Tibial artery (tissue), 4 donors: Measurements from ENCODE around the gene EPHB1.

Experiments
- DNase-seq, 2 donors: peaks; one replicate each; pipeline ENCODE4 v3.0.0-alpha.2; 2019
- H3K27ac ChIP-seq, 2 donors: fragments of 200-600 bp; sonication (generic) in 1 of 2; 1 replicate in 1 of 2; 2 replicates in 1 of 2; pipeline ENCODE4 v1.5.1; 2018 to 2019; ENCODE audit warnings: mild to moderate bottlenecking in 1 of 2
- H3K27me3 ChIP-seq, 2 donors: fragments of 200-600 bp; sonication (generic) in 1 of 2; one replicate each; pipeline versions ENCODE4 v1.5.1 to v1.6.0; 2016 to 2019
- H3K36me3 ChIP-seq, 3 donors: fragments of 200-600 bp; sonication (generic) in 2 of 3; one replicate each; pipeline ENCODE4 v1.5.1; 2016 to 2019; ENCODE audit warnings: mild to moderate bottlenecking in 2 of 3
- H3K4me1 ChIP-seq, 4 donors: fragments of 200-600 bp; sonication (generic) in 2 of 4; 1 replicate in 3 of 4; 2 replicates in 1 of 4; pipeline ENCODE4 v1.5.1; 2016 to 2019
- H3K4me3 ChIP-seq, 2 donors: fragments of 200-600 bp; sonication (generic) in 1 of 2; 1 replicate in 1 of 2; 2 replicates in 1 of 2; pipeline ENCODE4 v1.5.1; 2018 to 2019; ENCODE audit warnings: mild to moderate bottlenecking in 2 of 2
- H3K9me3 ChIP-seq, 3 donors: fragments of 200-600 bp; sonication (generic) in 1 of 3; one replicate each; pipeline ENCODE4 v1.5.1; 2016 to 2019
- CTCF ChIP-seq, 2 experiments: fragments of 200-600 bp in 1 of 2; fragments of 450-650 bp in 1 of 2; IDR thresholded peaks; one replicate each; pipeline ENCODE4 v1.5.1; 2017 to 2019; ENCODE audit warnings: antibody characterized with exemption in 2 of 2, mild to moderate bottlenecking in 1 of 2, moderate library complexity in 1 of 2
- intact Hi-C: fragments of 100-400 bp; cut with DNase I; formaldehyde crosslinking; loops from one replicate; pipeline ENCODE4 v1.15.0; 2023; ENCODE audit warnings: low total_unique reads

EPHB1 gene

GRCh38 chr3:134810052-134810435 is 15.0 kb downstream of the EPHB1 start:
- Histone ChIP-seq H3K4me1 (no peaks in the 10 kb centered on the region), H3K9me3 (no peaks in the 10 kb centered on the region), H3K36me3 (no peaks in the 10 kb centered on the region), H3K4me3 (no peak overlapping the region), H3K27me3 (no peaks in the 10 kb centered on the region), H3K27ac (no peak overlapping the region)
- TF ChIP-seq CTCF (IDR thresholded peaks at IDR 0.05): no peak
- DNase-seq: no peak
- intact Hi-C loops: no loop called here

GRCh38 chr3:134810850-134811249 is 15.8 kb downstream of the EPHB1 start:
- intact Hi-C loops: no loop called here
- DNase-seq: no peak
- Histone ChIP-seq H3K36me3 (no peaks in the 10 kb centered on the region), H3K4me3 (no peak overlapping the region), H3K4me1 (no peaks in the 10 kb centered on the region), H3K27me3 (no peaks in the 10 kb centered on the region), H3K27ac (no peak overlapping the region), H3K9me3 (no peaks in the 10 kb centered on the region)
- TF ChIP-seq CTCF (IDR thresholded peaks at IDR 0.05): no peak

GRCh38 chr3:134813618-134814017 is 18.6 kb downstream of the EPHB1 start:
- Histone ChIP-seq H3K9me3 (no peaks in the 10 kb centered on the region), H3K27me3 (no peaks in the 10 kb centered on the region), H3K36me3 (no peaks in the 10 kb centered on the region), H3K4me3 (no peak overlapping the region), H3K4me1 (no peaks in the 10 kb centered on the region), H3K27ac (no peak overlapping the region)
- intact Hi-C loops: no loop called here
- TF ChIP-seq CTCF (IDR thresholded peaks at IDR 0.05): no peak
- no peak for DNase-seq

- TF ChIP-seq CTCF (IDR thresholded peaks at IDR 0.05): no peak
- DNase-seq: no peak
- Histone ChIP-seq H3K4me3 (no peak overlapping the region), H3K27ac (no peak overlapping the region), H3K4me1 (no peaks in the 10 kb centered on the region), H3K36me3 (no peaks in the 10 kb centered on the region), H3K9me3 (no peaks in the 10 kb centered on the region), H3K27me3 (no peaks in the 10 kb centered on the region)
- intact Hi-C loops: no loop called here
Observed at GRCh38 chr3:134815519-134815918, 20.5 kb downstream of the EPHB1 start.

- intact Hi-C loops: no loop called here
- H3K4me3 ChIP-seq: no peak overlapping the region
- no peak for DNase-seq
- no peaks in the 10 kb centered on the region for H3K36me3 ChIP-seq
- H3K27ac ChIP-seq: no peak overlapping the region
- H3K27me3 ChIP-seq: no peaks in the 10 kb centered on the region
- no peak for TF ChIP-seq CTCF (IDR thresholded peaks at IDR 0.05)
- H3K9me3 ChIP-seq: no peaks in the 10 kb centered on the region
- H3K4me1 ChIP-seq: no peaks in the 10 kb centered on the region
Observed at GRCh38 chr3:134816623-134817022, 21.6 kb downstream of the EPHB1 start.

- H3K9me3 ChIP-seq: no peaks in the 10 kb centered on the region
- no peak for TF ChIP-seq CTCF (IDR thresholded peaks at IDR 0.05)
- H3K27me3 ChIP-seq: no peaks in the 10 kb centered on the region
- H3K4me1 ChIP-seq: no peaks in the 10 kb centered on the region
- H3K27ac ChIP-seq: no peak overlapping the region
- DNase-seq: no peak
- no peak overlapping the region for H3K4me3 ChIP-seq
- intact Hi-C loops: no loop called here
- H3K36me3 ChIP-seq: no peaks in the 10 kb centered on the region
Observed at GRCh38 chr3:134817297-134817696, 22.2 kb downstream of the EPHB1 start.
